GM10248 (cell line): ENCODE results near the gene KCNMA1.

Experiments used
- CTCF ChIA-PET: fragments of 300-600 bp; sonication (Branson Sonifier 250); formaldehyde crosslinking; extraction: SDS; loops from one replicate; lab custom pipeline; 2021; ENCODE audit warnings: antibody characterized with exemption; lab: Yijun Ruan, JAX
- POLR2A ChIA-PET: fragments of 350-650 bp; sonication (Branson Sonifier 250); formaldehyde crosslinking; extraction: SDS; loops from one replicate; lab custom pipeline; 2020; ENCODE audit warnings: antibody characterized with exemption; lab: Yijun Ruan, JAX
- DNase-seq: peaks from one replicate; pipeline ENCODE4 v3.0.0; 2012; ENCODE audit errors: extremely low spot score
- CTCF ChIP-seq: IDR thresholded peaks from 2 replicates; pipeline ENCODE4 v1.5.1; 2012; ENCODE audit warnings: mild to moderate bottlenecking, low read depth; ENCODE audit errors: extremely low read depth, missing control alignments, control extremely low read depth

Gene KCNMA1

GRCh38 chr10:77518241-77518909, 119.2 kb downstream of the KCNMA1 start:
- TF ChIP-seq CTCF = no peak
- CTCF ChIA-PET = interaction anchor here (1.1 kb wide), 1 partner anchor 16 kb away, joined by 3 read pairs; no protein-coding TSS in a partner anchor
- POLR2A ChIA-PET = no interaction called here
- no peak for DNase-seq

- POLR2A ChIA-PET = no interaction called here
- no peak for TF ChIP-seq CTCF
- CTCF ChIA-PET = interaction anchor here (1.1 to 1.3 kb wide), 3 partner anchors 9 to 12 kb away, joined by 3 to 4 read pairs (median 3); no protein-coding TSS in a partner anchor
Observed at GRCh38 chr10:77516575-77516974, 121.0 kb downstream of the KCNMA1 start.

GRCh38 chr10:77514870-77515269, 122.7 kb downstream of the KCNMA1 start:
- ChIA-PET CTCF (interaction anchor here (1.3 to 2.3 kb wide), 2 partner anchors 10 to 19 kb away, joined by 3 to 9 read pairs; no protein-coding TSS in a partner anchor), POLR2A (no interaction called here)
- no peak for TF ChIP-seq CTCF
- DNase-seq = no peak

More at GRCh38 chr10:77516575-77516974, 121.0 kb downstream of the KCNMA1 start:
- no peak for DNase-seq

- ChIA-PET CTCF (interaction anchor here (1.3 to 2.3 kb wide), 4 partner anchors 9 to 18 kb away, joined by 3 to 9 read pairs (median 6); no protein-coding TSS in a partner anchor), POLR2A (no interaction called here)
- no peak for TF ChIP-seq CTCF
- no peak for DNase-seq
Observed at GRCh38 chr10:77513781-77514331, 123.8 kb downstream of the KCNMA1 start.

GRCh38 chr10:77513220-77513619, 124.4 kb downstream of the KCNMA1 start:
- CTCF ChIA-PET = interaction anchor here (1.4 to 2.3 kb wide), 3 partner anchors 8 to 11 kb away, joined by 5 to 9 read pairs (median 6); no protein-coding TSS in a partner anchor
- no peak for DNase-seq
- POLR2A ChIA-PET = no interaction called here

GRCh38 chr10:77512219-77512578, 125.4 kb downstream of the KCNMA1 start:
- POLR2A ChIA-PET = no interaction called here
- no peak for DNase-seq
- no peak for TF ChIP-seq CTCF
- CTCF ChIA-PET = interaction anchor here (2.0 kb wide), 1 partner anchor 12 kb away, joined by 5 read pairs; no protein-coding TSS in a partner anchor

More at GRCh38 chr10:77513220-77513619, 124.4 kb downstream of the KCNMA1 start:
- no peak for TF ChIP-seq CTCF
